Hematopoietic multipotent progenitor cell treated with erythropoietin and hydrocortisone succinate and interleukin-3 and kit ligand, for 15 days (in vitro differentiated cells): ENCODE data around the gene ABCC8.

Source experiments
- DNase-seq: peaks from one replicate; pipeline ENCODE4 v3.0.0-alpha.2; 2015; ENCODE audit warnings: low spot score

The ABCC8 gene

DNA sequence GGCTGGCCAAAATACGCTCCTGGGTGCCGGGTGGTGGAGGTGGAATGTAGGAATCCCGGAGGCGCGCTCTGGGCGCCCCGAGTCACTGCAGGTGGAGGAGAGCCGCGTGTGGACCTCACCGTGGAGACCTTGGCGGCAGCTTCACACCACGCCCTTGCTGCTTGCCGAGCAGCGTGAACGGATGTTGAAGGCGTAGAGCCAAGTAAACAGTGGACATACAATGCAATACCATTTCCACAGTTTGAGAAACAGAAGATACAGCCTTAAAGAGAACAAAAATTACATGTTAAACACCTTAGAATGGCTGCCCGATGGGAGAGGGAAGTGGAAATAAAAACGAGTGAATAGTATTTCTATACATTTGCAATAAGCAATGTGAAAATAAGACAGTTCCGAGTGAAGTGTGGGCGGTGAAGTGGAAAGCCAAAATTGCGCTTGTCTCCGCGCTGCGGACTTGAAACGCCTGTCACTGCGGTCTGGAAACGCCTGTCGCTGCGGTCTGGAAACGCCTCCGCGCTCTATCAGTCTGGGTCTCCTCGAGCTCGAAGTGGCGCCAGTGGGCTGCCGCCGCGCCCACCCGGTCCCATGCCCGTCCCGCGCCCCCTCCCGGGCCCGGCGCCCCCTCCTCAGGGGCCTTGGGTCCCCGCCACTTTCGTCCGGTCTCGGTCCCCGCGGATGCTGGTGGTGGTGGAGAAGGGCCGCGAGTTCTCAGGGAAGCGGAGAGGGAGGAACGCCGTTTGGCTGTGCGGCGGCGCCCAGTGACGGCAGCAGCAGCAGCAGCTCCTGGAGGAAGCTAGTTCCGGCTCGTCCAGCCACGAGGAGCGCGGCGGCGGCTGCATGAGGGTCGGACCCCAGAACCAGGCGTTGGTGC lies 123.5 kb downstream of the ABCC8 start:
- DNase-seq: peak; percentile 44

- DNase-seq: peak; percentile 26
These were observed 125.0 kb downstream of the ABCC8 start, which contains the start of gene NCR3LG1 for GRCh38 chr11:17351510-17352176. Gene NCR3LG1 (plus strand): TSS chr11:17351800. CDS start chr11:17351970, 170 bp downstream.

- DNase-seq: no peak
These were observed 125.5 kb downstream of the ABCC8 start for GRCh38 chr11:17351172-17351509.

DNA sequence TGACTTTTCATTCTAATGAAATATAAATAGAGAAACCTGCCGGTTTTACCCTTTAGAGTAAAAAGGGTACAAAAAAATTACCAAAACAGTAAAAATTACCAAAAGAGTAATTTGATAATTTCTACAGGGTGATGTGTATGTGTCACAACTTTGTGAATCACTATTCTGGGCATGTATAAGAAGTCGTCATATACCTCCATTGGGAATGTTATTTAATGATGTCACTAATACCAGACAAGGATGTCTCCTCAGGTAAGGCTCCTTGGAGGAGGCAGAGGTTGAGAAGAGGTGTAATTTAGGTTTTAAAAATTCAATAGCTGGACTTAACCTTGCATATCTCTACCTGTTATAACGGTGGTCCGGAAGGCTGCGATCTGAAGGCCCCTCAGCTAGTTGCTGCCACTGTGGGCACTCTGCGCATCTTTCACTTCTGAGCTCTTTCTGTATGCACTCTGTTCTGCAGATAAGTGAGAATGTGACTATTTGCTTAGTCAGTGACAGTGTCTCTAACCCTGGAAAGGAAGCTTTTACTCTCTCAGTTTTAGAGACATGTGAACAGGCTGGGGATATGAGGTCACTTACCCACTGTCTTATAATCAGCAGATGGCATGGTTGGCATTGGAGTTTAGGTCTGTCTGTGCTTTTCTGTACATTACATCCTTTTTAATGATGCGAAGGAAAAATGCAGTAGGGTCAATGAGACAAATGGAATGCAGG lies 126.0 kb downstream of the ABCC8 start:
- DNase-seq: no peak

DNA sequence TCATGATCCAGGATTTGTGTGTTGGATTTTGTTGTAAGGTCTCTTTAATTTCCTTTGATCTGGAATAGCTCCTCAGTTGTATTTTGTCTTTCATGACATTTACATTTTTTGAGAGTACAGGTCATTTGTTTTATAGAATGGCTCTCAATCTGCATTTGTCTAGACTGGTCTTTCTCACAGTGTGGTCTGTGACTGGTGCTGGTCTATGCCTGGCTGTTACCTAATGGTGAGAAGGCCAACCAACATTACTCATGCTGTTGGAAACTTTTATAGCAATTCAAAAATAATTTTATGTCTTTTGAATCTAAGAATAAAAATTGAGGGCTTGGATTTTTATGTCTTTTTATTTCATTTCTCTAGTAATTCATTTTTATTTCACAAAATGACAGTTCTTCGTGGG lies 129.0 kb downstream of the ABCC8 start:
- DNase-seq: no peak

- DNase-seq: no peak
These were observed 132.7 kb downstream of the ABCC8 start for GRCh38 chr11:17343907-17344306.

- DNase-seq: no peak
These were observed 133.4 kb downstream of the ABCC8 start for GRCh38 chr11:17343257-17343656.
